ENCODE data around the gene CX3CR1. TPM values are rescaled to one million over a fixed set of nuclear protein-coding genes. Genes with fewer than 3 reads are reported as not detected.

The CX3CR1 gene
- total and polyA plus RNA-seq, 7 donors = 0.03 to 1.9 (median 0.55) TPM

- no peaks in the 10 kb centered on the region for H3K9me3 ChIP-seq
- ATAC-seq = no peak
- TF ChIP-seq, protein P1, sequence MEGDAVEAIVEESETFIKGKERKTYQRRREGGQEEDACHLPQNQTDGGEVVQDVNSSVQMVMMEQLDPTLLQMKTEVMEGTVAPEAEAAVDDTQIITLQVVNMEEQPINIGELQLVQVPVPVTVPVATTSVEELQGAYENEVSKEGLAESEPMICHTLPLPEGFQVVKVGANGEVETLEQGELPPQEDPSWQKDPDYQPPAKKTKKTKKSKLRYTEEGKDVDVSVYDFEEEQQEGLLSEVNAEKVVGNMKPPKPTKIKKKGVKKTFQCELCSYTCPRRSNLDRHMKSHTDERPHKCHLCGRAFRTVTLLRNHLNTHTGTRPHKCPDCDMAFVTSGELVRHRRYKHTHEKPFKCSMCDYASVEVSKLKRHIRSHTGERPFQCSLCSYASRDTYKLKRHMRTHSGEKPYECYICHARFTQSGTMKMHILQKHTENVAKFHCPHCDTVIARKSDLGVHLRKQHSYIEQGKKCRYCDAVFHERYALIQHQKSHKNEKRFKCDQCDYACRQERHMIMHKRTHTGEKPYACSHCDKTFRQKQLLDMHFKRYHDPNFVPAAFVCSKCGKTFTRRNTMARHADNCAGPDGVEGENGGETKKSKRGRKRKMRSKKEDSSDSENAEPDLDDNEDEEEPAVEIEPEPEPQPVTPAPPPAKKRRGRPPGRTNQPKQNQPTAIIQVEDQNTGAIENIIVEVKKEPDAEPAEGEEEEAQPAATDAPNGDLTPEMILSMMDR (IDR thresholded peaks at IDR 0.05) = no peak
- no peak overlapping the region for H3K4me3 ChIP-seq
- H3K36me3 ChIP-seq (ENCODE audit: insufficient read depth in 1 of 2, low read depth in 1 of 2) = no peaks in the 10 kb centered on the region
- peaks cover 38% of the 10 kb centered on the region for H3K4me1 ChIP-seq
- WGBS, 3 donors = 77 to 87% (median 83%) methylated on average over 8 of the region's 8 CpGs
- H3K27me3 ChIP-seq (ENCODE audit: insufficient read depth in 3 of 3, low read length in 2 of 3) = no peaks in the 10 kb centered on the region
- no peak overlapping the region for H3K27ac ChIP-seq
- DNase-seq = no peak
- intact Hi-C loops (cut with DNase I) = no loop called here
These were observed 17.0 kb downstream of the CX3CR1 start for GRCh38 chr3:39262846-39263245.

DNA sequence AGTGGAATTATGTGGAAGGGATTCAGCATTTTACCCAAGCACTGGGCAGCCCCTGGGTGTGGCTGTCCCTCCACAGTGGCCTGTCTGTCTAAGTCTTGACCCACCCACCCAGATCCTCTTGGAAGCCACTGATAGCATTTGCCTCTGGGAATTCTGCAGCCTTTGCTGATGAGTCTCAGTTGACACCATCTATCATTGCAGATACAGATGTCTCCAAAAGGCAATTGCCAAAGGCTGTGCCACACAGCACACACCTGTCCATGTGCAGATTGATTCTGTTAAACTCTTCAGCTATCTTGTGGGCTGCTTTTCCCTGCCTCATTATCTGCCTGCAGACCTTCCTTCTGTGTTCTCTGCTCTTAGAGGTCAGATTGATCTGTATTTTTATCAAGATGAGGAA is 18.1 kb downstream of the CX3CR1 start:
- Histone ChIP-seq H3K9me3 (no peaks in the 10 kb centered on the region), H3K36me3 (ENCODE audit: insufficient read depth in 1 of 2, low read depth in 1 of 2) (no peaks in the 10 kb centered on the region), H3K27me3 (ENCODE audit: insufficient read depth in 3 of 3, low read length in 2 of 3) (no peaks in the 10 kb centered on the region), H3K27ac (peak overlapping the region; percentile 73), H3K4me3 (no peak overlapping the region), H3K4me1 (peaks cover 45% of the 10 kb centered on the region)
- intact Hi-C loops (cut with DNase I) = loop anchor here in 1 of 2 donors (2.0 kb wide), 1 partner anchor 53 kb away; no protein-coding TSS in a partner anchor
- TF ChIP-seq, protein P1 (IDR thresholded peaks at IDR 0.05) = no peak
- ATAC-seq (peak; percentile 48 to 82 (median 67)), DNase-seq (no peak)

GRCh38 chr3:39260957-39261356 is 18.9 kb downstream of the CX3CR1 start:
- Histone ChIP-seq H3K4me1 (peaks cover 45% of the 10 kb centered on the region), H3K4me3 (no peak overlapping the region), H3K27ac (peak overlapping the region; percentile 73), H3K36me3 (ENCODE audit: insufficient read depth in 1 of 2, low read depth in 1 of 2) (no peaks in the 10 kb centered on the region), H3K9me3 (no peaks in the 10 kb centered on the region), H3K27me3 (ENCODE audit: insufficient read depth in 3 of 3, low read length in 2 of 3) (no peaks in the 10 kb centered on the region)
- TF ChIP-seq, protein P1 (IDR thresholded peaks at IDR 0.05) = peak; percentile 65
- peak; percentile 95 to 99 (median 96) for ATAC-seq
- WGBS, 3 donors = 2 to 4% (median 3%) methylated on average over 7 of the region's 7 CpGs
- peak; percentile 85 to 92 for DNase-seq
- intact Hi-C loops (cut with DNase I) = loop anchor here in 1 of 2 donors (2.0 kb wide), 1 partner anchor 52 kb away; no protein-coding TSS in a partner anchor

- intact Hi-C loops (cut with DNase I) = loop anchor here in 1 of 2 donors (2.0 kb wide), 1 partner anchor 52 kb away; no protein-coding TSS in a partner anchor
- peak overlapping the region; percentile 73 for H3K27ac ChIP-seq
- ATAC-seq = no peak
- WGBS, 3 donors = 82 to 90% (median 88%) methylated on average over 2 of the region's 2 CpGs
- peaks cover 48% of the 10 kb centered on the region for H3K4me1 ChIP-seq
- no peaks in the 10 kb centered on the region for H3K36me3 ChIP-seq (ENCODE audit: insufficient read depth in 1 of 2, low read depth in 1 of 2)
- H3K27me3 ChIP-seq (ENCODE audit: insufficient read depth in 3 of 3, low read length in 2 of 3) = no peaks in the 10 kb centered on the region
- TF ChIP-seq, protein P1 (IDR thresholded peaks at IDR 0.05) = no peak
- no peak for DNase-seq
- H3K9me3 ChIP-seq = no peaks in the 10 kb centered on the region
- H3K4me3 ChIP-seq = no peak overlapping the region
These were observed 19.5 kb downstream of the CX3CR1 start for GRCh38 chr3:39260318-39260717.
